GM18519 (cell line): ENCODE data around the gene SGO2.

Source experiments
- ATAC-seq: cut with Tn5 transposase; IDR thresholded peaks from one replicate; pipeline ENCODE4 v1.9.1; 2021; ENCODE audit warnings: mild to moderate bottlenecking, moderate library complexity; ENCODE audit not compliant: unreplicated experiment, low FRiP score

SGO2 gene

GRCh38 chr2:200525882-200526651 lies at the start of gene SGO2:
SGO2 (plus strand) TSS chr2:200526207; CDS start chr2:200532976, 6,769 bp downstream.
- ATAC-seq, result peak; percentile 99

DNA sequence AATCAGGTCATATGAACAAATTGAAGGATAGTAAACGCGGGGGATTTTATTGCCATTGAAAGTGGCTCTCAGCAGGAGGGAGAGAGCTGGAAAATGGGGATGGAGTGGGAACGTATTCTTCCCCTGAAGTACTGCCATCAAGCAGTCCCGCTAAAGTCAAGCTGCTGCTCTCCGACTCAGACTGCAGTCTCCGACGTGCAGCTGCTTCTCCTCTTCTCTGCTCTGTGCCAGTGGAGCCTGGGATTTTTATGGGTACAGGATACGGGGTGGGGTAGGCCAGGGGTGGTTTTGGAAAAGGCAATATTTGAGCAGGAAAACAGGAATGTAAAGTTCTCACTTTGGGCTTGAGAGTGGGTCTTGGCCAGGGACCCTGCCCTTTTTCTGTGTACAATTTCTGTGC lies 49.2 kb upstream of the SGO2 start:
- ATAC-seq, result no peak

DNA sequence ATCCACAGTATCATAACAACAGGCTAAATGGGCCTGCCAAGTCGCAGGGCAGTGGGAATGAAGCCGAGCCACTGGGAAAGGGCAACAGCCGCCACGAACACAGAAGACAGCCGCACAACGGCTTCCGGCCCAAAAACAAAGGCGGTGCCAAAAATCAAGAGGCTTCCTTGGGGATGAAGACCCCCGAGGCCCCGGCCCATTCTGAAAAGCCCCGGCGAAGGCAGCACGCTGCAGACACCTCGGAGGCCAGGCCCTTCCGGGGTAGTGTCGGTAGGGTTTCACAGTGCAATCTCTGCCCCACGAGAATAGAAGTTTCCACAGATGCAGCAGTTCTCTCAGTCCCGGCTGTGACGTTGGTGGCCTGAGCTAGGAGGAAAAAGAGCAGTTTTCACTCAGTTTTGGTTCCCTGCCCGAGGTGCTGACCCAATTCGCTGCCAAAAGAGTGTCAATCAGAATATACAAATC lies 48.3 kb upstream of the SGO2 start:
- no peak for ATAC-seq

GRCh38 chr2:200479692-200480265 lies 46.2 kb upstream of the SGO2 start:
- no peak for ATAC-seq

DNA sequence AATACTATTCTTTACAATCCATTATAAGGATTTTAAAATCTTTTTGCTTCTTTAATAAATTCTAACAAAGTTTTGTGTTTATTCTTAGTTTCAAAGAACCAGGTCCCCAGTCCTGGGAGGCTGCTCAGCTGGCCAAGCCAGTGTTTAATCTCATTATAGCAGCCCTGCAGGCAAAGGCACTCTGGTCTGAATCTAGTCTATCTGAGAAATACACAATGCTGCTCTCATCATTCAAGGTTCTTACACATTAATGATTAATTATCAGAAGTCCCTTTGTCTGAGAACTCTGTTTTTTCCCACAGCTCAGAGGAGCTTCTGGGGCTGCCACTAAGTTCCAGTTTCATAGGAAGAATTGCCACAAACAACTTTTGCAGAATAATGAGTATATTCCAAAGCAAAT lies 43.8 kb upstream of the SGO2 start:
- ATAC-seq, result no peak

DNA sequence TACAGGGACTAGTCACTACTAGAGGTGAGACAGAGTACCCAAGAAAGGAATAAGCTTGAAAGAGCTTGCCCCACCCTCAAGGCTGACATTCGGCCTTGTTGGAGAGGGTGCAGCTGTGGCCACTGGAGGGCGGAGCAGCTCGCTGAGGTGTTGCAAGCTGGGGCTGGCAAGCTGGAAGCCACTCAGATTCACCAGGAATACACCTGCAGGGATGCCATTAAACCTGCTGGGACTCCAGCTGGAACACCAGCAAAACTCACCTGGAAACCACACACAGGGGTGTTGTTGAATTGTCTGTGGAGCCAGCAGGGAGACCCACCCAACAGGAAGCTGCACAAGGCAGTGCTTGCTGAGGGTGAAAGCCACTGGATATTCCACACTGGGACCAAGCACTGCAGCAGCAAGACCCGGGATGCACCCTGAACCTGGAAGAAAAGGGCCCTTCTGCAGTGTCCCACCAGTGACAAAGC lies 42.2 kb upstream of the SGO2 start:
- ATAC-seq, result peak; percentile 43

GRCh38 chr2:200484934-200485333 lies 41.1 kb upstream of the SGO2 start:
- ATAC-seq, result no peak

- ATAC-seq, result no peak
Measured at GRCh38 chr2:200486529-200486928, 39.5 kb upstream of the SGO2 start.

- ATAC-seq, result no peak
Measured at GRCh38 chr2:200488169-200488568, 37.8 kb upstream of the SGO2 start.

- ATAC-seq, result no peak
Measured at GRCh38 chr2:200490001-200490400, 36.0 kb upstream of the SGO2 start.

- no peak for ATAC-seq
Measured at GRCh38 chr2:200492656-200493055, 33.4 kb upstream of the SGO2 start.

DNA sequence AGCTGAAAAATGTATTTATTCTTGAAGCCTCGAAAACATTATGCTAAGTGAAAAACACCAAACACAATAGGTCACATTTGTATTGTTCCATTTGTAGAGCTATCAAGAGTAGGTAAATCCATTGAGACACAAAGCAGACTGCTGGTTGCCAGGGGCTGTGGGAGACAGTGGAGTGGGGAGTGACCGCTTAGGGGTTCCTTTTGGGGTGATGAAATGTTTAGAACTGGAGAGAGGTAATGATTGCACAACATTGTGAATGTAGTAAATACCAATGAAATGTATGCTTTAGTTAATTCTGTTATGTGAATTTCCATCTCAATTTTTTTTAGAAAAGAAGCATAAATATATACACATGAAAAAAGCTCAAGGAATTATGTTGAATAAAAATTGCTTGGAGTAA lies 32.0 kb upstream of the SGO2 start:
- ATAC-seq, result no peak

GRCh38 chr2:200496696-200497095 lies 29.3 kb upstream of the SGO2 start:
- no peak for ATAC-seq

DNA sequence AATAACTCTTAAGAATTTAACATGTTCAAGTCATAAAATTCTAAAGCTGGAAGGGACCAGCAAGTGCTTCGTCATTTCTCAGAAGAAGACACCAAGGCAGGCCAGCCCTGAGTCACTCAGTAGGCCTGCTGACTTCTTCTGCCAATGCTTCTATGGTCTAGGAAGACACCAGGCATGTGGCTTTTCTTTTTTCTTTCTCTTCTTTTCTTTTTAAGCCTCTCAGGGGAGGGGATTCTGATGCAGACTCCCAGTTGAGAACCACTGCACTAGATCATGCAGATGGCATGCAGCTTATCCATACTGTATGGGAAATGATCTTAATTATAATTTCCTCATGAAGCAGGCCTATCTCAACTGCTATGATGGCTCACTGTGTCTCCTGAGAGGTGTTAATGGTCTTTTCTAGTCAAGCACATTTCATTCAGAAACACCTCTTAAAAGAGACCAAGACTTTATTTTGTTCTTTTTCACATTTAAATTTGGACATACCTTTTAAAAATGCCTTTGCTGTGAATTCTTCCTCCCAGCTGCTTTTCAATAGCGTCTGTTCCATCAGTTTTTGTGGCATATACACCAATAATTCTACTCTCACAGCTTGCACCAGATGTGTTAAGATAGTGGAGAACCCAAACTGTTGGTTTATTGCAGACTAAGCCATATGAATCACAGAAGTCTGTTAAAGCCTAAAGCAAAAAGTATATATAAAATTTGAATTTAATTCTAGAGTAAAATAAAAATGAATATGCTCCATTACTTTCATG lies 27.4 kb upstream of the SGO2 start:
- ATAC-seq, result no peak

DNA sequence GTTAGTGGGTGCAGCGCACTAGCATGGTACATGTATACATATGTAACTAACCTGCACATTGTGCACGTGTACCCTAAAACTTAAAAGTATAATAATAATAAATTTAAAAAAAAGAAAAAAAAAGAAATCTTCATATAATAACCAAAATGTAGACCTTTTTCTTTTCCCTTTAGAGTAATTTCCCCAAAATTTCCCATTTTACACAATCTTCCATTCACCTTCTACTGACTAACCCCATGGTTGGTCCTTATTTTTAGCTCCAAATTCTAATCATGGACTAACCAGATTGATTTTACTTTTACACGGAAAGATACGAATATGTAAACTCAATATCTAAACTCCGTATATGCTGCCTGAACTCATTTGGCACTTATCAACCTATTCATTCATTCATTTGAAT lies 23.8 kb upstream of the SGO2 start:
- no peak for ATAC-seq

DNA sequence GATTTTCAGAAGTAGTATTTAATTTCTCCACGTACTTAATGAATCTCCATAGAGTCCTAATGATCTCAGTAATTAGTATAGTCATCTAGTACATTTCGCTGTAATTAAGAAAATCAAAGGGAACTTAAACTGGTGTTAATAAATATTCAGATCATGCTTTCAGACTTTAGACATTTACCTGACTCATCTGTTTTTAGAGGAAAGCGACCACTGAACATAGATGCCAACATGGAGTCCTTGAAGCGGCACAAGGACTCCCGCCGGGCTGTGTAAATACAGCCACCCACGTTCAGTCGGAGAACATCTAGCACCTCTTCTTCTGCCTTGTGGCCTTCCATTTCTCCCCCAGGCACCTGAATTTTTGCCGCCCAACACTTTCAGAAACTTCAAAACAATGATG lies 19.3 kb upstream of the SGO2 start:
- no peak for ATAC-seq

DNA sequence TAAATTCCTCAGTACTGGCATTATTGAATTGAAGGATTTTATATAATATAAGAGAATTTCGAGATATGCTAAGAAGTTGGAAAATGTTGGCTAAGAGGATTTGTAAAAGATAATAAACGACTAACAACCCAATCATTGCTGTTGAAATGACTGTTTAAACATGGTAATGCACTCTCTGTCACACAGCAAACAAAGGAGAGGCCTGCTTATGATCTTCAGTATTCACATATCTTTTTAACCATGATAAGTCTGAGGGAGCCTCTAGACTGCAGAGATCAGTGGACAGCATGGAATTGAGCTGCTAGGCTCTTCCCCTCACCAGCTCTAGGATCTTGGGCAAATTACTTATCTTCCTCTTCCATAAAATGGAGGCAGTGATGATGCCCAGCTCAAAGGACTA lies 18.8 kb upstream of the SGO2 start:
- no peak for ATAC-seq

GRCh38 chr2:200509235-200509611 lies 16.8 kb upstream of the SGO2 start:
- ATAC-seq, result no peak

GRCh38 chr2:200509612-200510433 lies 16.2 kb upstream of the SGO2 start, which contains the start of gene KCTD18:
KCTD18 (minus strand) TSS chr2:200510068; CDS start chr2:200507016, 3,052 bp downstream.
- peak; percentile 97 for ATAC-seq

DNA sequence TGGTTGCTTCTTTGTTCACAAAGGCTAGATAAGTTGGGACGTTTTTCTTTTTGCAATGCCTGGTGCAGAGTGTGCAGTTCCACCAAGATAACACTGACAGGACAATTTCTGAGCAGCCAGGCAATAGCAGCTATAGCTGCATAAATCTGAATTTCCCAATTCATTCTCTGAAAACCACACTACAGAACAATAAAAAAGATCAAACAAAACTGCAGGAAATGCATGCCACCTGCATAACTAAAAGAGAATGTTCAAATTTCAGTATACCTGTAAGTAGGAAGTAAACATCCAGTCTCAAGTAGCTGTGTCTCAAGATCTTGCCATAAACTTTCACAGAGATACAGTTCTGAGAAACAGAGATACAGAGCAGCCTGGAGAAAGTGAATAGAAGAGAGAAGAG lies 10.9 kb upstream of the SGO2 start:
- ATAC-seq, result no peak
